Muscle of arm (tissue), 14 donors: Measurements from ENCODE around the gene HAPLN1. TPM values are rescaled to one million over a fixed set of nuclear protein-coding genes. Genes with fewer than 3 reads are reported as not detected.
"Not testable (repeated sequence)": the region's sequence is repeated elsewhere in the genome, so short reads cannot be mapped to it uniquely, and the experiment has no call there.

Experiments
- DNase-seq: peaks from one replicate; pipeline ENCODE4 v3.0.0-alpha.2; 2013
- long read RNA-seq, 11 donors: transcript quantifications; one replicate each; lab custom pipeline, GENCODE V29; 2026
- polyA plus RNA-seq, 12 donors: library from polyadenylated mRNA; unstranded; fragments of 120-200 nt; gene quantifications; one replicate each; pipeline ENCODE4 v1.2.1, GENCODE V29; 2013; ENCODE audit not compliant: insufficient read length in 12 of 12

HAPLN1 gene
- 1 to 10 TPM in 1 of 12 donors, under 1 TPM in 7, not detected in 4; 0.08 to 8.4 (median 0.23) TPM for polyA plus RNA-seq
- long read RNA-seq, donor 1, result 0 reads
- long read RNA-seq, donor 2, result 0 reads
- long read RNA-seq, donor 3, result 0 reads
- long read RNA-seq, donor 4, result 0 reads
- long read RNA-seq, donor 5, result 0 reads
- long read RNA-seq, donor 6, result 0 reads
- long read RNA-seq, donor 7, result 0 reads
- long read RNA-seq, donor 8, result 0 reads
- long read RNA-seq, donor 9, full-length matches to known transcripts, result 1 of 1 reads
- long read RNA-seq, donor 9, partial matches to known transcripts, result 0 of 1 reads
- long read RNA-seq, donor 9, other reads (novel, unspliced or antisense), result 0 of 1 reads
- long read RNA-seq, donor 10, result 0 reads
- long read RNA-seq, donor 11, result 0 reads

DNA sequence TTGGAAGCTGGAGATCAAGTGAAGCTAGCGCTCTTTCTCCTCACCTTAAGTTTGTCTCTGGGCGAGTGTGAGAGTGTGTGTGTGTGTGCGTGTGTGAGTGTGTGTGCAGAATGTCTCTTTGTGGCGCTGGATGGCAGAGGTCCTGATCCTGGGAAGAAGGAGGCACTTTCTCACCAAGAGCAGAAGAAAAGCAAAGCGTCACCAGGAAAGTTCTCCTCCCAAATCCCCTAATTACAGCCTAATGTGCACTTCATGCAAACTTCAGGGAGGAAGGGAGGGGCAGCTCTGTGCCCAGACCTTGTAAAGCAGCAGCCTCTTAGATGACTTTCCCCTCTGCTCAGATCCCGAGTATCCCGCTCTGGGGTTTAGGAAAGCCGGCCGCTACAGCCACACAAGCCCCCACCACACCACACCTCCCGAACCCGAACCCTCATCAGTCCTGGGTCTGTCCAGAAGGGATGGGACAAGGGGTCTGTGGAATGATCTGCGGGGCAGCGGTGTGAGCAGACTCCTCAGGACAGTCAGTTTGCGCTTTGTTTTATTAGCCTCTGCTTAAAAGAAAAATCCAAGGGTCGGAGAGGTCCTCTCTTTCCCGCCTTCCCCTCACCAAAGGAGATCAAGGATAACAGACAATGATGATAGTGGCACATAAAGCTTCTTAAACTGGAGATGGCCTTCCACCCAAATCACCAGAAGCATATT, at the start of gene HAPLN1:
Gene HAPLN1 (minus strand): TSS at position 20 of the 702 bp plus-strand sequence. CDS start 47,332 bp downstream, outside the sequence.
- no peak for DNase-seq

GRCh38 chr5:83767409-83767992, 46.8 kb upstream of the HAPLN1 start:
- no peak for DNase-seq

GRCh38 chr5:83764101-83764500, 43.4 kb upstream of the HAPLN1 start:
- DNase-seq, result no peak

DNA sequence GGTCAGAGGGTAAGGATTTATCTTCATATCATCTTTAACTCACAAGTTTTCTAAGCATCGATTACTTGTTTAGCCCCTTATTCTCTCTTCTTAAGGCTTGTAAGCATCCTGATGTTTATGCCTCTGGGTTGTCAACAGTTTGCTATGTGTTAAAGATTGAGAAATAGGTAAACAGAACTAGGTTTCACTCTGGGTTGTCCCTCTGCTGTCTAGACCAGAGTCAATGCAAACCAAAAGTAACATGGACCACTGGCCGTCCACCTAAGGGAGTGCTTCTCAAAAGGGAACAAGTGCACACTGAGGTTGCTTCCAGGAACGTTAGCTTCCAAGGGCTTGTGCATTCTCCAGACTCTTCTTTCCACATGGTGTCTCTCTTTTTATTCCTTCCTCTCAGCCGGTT, 39.9 kb upstream of the HAPLN1 start:
- no peak for DNase-seq

DNA sequence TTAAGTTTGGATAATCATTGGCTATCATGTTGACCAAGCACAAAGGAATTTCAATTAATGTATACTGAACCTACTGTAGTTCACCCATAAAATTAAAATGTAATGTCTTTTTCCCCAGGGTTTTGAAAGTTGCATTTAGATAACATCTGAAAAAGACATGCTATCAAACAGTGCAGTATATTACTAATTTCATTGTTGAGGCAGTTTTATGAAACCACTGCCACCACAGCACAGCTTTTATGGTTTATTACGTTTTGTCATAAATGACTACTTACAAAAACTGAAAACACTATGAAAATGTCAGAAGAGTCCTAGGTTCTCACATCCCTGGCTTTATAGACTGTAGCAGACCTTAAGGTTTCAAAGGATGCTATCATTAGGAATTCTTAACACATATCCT, 32.0 kb upstream of the HAPLN1 start:
- DNase-seq, result no peak

DNA sequence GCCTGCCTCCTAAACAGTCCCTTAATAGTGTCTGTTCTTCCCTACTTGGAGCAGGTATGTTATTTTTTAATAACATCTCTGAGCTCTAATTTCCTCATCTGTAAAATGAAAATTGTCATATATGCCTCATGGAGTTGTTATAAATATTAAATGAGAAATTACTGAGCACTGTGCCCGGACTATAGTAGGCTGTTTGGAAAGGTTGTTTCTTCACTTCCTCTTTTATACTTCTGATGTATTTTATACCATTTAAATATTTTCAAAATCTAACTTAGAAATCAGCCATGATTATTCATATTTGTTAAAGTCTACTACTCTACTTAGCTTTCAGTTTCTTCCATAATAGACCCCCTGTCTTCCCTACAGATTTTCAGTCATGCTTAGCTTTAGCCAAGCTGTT, 30.5 kb upstream of the HAPLN1 start:
- no peak for DNase-seq

GRCh38 chr5:83750749-83751148, 30.1 kb upstream of the HAPLN1 start:
- peak; percentile 12 for DNase-seq

GRCh38 chr5:83745816-83746215, 25.2 kb upstream of the HAPLN1 start:
- DNase-seq, result no peak

- no peak for DNase-seq
These were observed 24.2 kb upstream of the HAPLN1 start for GRCh38 chr5:83744821-83745220.

- no peak for DNase-seq
These were observed 21.4 kb upstream of the HAPLN1 start for GRCh38 chr5:83742089-83742488.

- DNase-seq, result no peak
These were observed 20.9 kb upstream of the HAPLN1 start for GRCh38 chr5:83741571-83741970.

GRCh38 chr5:83740741-83741140, 20.1 kb upstream of the HAPLN1 start:
- no peak for DNase-seq

DNA sequence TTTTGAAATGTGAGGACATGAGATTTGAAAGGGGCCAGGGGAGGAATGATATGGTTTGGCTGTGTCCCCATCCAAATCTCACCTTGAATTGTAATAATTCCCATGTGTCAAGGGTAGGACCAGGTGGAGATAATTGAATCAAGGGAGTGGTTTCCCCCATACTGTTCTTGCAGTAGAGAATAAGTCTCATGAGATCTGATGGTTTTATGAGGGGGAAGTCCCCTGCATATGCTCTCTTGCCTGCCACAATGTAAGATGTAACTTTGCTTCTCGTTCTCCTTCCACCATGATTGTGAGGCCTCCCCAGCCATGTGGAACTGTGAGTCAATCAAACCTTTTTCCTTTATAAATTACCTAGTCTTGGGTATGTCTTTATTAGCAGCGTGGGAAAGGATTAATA, 15.5 kb upstream of the HAPLN1 start:
- DNase-seq, result not testable (repeated sequence)

DNA sequence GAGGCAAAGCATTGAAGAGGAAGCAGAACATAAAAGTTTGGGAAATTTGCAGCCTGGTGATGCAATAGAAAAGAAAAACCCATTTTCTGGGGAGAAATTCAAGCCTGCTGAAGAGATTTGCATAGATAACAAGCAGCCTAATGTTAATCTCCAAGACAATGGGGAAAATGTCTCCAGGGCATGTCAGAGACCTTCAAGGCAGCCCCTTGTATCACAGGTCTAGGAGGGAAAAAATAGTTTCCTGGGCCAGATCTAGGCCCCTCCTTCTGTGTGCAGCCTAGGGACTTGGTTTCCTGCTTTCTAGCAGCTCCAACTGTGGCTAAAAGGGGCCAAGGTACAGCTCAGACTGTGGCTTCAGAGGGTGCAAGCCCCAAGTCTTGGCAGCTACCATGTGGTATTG, 14.4 kb upstream of the HAPLN1 start:
- DNase-seq, result not testable (repeated sequence)

DNA sequence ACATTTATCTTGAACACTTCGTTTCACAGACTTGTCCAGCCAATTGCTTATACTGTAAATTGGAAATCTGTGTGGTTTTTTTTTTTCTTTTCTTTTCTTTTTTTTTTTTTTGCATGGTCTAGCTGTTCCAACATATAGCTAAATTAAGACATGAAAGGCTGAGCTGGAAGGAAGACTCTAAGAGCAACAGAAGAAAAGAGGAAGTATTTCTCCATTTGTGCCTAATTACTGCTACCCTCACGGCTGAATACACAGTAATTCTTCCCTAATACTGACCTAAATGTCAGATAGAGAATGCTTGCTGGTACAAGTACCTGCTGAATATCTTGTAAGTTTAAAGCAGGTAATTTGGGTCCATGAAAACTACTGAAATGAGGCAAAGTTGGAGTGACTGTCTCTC, 11.0 kb upstream of the HAPLN1 start:
- no peak for DNase-seq

GRCh38 chr5:83729362-83729761, 8.7 kb upstream of the HAPLN1 start:
- DNase-seq, result no peak

- no peak for DNase-seq
These were observed 6.3 kb upstream of the HAPLN1 start for GRCh38 chr5:83726912-83727311.

DNA sequence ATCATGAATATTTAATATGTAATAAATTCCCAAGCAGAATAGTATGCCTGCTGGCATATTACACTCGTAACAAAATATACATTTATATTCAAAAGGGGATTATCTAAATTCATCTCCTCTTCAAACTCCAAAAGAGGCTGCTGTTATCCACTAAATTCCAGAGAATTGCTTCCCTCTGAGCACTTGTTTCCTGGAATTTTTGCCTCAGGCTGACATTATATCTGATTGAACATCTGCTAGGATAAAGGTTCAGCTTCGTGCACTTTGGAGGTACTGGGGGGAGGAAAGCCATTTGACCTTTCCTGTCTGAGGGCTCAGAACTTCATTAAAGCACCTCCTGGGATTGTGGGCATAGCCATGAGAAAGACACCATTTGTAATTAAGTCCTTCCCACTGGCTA, 4.3 kb upstream of the HAPLN1 start:
- no peak for DNase-seq

GRCh38 chr5:83724001-83724400, 3.3 kb upstream of the HAPLN1 start:
- DNase-seq, result no peak

- DNase-seq, result no peak
These were observed 2.4 kb upstream of the HAPLN1 start for GRCh38 chr5:83723031-83723430.

DNA sequence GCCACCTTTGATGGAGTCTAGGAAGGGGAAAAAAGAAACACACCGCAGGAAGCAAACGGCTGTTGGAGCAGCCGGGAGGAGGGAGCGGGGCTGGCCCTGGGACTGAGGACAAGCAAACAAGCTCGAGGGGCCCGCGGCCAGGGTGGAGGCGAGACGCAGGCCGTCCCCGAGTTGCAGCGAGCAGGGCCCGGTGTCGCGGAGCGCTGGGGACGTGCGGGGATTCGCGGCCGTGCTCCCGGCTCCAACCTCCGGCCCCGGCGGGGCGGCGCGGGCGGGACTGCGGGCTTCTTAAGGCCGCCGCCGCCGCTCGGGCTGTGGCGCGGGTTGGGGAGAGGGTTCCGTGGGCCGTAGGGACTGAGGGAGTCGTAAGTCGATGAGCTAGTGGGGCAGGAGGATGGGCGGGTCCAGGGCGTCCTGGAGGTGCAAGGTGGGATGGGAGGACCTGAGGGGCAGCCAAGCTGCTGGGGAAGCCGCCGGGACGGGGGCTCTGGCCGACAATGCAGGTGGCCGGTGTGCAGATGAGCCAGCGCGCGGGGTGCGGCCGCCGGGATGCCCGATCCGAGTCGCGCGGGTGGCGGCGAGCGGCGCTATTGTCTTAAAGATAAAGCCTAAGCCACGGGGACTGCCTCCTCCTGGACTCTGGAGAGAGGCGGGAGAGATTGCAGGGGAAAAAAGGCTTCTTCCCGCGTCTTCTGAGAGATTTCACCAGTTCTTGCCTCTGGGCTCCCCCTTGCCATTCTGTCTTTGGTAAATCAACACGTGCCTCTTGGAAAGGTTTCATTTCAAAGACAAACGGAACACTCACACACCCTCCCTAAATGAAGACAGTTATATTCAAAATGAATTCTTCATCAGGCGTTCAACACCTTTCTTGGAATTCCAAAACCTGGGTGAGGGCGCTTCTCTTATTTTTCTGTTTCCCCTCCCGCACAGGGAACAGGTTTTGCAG, 1.6 kb upstream of the HAPLN1 start:
- peak; percentile 43 for DNase-seq
